Ammon's horn (tissue), 1 donor: ENCODE results near the gene ATAT1.

Experiments
- DNase-seq: peaks from one replicate; pipeline ENCODE4 v3.0.0-alpha.2; 2016; ENCODE audit warnings: low spot score

ATAT1 gene

DNA sequence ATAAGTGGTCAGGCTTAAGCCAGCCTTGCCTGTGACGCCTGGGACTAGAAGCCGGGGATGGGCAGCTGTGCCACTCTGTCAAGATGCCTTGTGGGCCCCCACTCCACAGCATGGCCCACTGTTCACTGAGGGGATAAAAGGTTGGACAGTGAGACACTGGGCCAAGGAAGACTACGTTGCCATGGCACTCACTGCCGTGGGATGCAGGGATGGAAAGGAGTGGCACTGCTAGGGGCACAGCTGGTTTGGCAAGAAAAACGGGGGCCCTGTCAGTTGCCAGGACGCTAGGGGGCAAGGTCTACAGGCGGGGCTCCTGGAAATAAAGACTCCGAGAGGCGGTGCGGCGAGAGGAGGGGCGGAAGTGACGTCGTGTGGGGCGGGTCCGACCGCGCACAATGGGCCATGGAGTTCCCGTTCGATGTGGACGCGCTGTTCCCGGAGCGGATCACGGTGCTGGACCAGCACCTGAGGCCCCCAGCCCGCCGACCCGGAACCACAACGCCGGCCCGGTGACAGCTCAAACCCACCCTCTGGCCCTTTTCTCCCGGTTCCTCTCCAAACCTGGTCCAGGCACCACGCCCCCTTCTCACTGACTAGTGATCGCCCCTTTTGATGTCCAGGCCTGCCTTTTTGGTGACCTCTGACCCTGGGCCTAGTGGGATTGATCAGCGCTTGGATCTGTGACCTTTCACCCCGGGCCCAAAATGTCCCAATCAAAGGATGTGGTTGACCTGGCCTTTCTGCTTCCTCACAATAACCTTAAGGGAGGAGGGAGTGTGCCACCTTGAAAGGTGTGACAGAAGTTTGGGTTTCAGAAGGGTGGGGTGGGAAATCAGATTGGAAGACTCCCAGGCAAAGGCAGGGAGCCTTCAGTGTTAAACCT lies at the start of gene ATAT1:
TSS of gene ATAT1 (plus strand) at position 391 of the 883 bp plus-strand sequence.
- DNase-seq = peak; percentile 97

DNA sequence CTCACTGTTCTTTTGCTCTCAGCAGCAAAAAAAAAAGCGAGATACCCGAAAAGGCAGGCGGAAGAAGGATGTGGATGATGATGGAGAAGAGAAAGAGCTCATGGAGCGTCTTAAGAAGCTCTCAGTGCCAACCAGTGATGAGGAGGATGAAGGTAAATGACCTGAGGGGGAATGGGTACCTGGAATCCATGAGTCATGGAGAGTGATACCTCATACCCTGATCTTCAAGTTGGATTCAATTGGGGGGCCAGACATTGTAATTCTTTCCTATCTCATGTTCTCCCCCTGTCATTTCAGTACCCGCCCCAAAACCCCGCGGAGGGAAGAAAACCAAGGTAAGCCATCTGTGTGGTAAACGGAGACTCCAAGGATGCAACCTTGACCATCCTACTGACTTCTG lies 48.6 kb upstream of the ATAT1 start:
- DNase-seq = no peak

DNA sequence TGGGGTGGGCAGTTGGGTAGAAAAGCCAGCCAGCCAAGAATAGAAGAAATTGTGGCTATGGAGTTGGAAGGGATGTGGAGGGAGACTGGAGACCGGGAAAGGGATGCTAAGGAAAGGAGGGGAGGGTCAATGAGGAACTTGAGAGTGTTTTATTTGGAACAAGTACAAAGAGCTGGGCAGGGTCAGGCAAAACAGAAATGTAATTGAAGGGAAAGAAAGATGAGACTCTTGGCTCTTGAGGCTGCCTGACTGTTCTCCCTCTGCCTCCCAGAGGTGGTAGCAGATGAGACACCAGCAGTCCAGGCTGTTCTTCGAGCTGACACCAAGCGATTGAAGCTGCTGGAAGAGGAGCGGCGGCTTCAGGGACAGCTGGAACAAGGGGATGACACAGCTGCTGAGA lies 42.8 kb upstream of the ATAT1 start:
- DNase-seq = no peak

DNA sequence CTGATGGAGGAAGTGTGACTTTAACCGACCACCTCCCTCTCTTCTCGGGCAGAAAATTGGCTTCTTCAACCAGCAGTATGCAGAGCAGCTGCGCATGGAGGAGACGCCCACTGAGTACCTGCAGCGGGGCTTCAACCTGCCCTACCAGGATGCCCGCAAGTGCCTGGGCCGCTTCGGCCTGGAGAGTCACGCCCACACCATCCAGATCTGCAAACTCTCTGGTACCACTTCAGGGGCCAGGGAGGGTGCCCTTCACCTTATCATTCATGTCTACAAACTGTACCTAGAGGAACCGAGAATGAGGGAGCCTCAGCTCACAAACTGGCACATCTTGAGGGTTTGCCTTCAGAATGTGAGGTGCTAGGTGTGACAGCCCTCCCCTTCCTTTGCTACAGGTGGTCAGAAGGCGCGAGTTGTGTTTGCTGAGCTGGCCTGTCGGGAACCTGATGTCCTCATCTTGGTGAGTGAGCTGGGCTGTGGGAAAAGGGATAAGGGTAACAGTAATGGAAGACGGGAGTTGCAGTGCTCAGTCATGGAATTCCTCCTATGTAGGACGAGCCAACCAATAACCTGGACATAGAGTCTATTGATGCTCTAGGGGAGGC lies 36.8 kb upstream of the ATAT1 start:
- DNase-seq = no peak

DNA sequence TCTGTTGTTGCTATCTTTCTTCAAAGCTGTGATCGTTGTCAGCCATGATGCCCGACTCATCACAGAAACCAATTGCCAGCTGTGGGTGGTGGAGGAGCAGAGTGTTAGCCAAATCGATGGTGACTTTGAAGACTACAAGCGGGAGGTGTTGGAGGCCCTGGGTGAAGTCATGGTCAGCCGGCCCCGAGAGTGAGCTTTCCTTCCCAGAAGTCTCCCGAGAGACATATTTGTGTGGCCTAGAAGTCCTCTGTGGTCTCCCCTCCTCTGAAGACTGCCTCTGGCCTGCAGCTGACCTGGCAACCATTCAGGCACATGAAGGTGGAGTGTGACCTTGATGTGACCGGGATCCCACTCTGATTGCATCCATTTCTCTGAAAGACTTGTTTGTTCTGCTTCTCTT lies 36.2 kb upstream of the ATAT1 start:
- DNase-seq = no peak

DNA sequence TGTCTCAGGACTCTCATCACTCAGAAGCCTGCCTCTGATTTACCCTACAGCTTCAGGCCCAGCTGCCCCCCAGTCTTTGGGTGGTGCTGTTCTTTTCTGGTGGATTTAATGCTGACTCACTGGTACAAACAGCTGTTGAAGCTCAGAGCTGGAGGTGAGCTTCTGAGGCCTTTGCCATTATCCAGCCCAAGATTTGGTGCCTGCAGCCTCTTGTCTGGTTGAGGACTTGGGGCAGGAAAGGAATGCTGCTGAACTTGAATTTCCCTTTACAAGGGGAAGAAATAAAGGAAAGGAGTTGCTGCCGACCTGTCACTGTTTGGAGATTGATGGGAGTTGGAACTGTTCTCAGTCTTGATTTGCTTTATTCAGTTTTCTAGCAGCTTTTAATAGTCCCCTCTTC lies 35.7 kb upstream of the ATAT1 start:
- DNase-seq = no peak

DNA sequence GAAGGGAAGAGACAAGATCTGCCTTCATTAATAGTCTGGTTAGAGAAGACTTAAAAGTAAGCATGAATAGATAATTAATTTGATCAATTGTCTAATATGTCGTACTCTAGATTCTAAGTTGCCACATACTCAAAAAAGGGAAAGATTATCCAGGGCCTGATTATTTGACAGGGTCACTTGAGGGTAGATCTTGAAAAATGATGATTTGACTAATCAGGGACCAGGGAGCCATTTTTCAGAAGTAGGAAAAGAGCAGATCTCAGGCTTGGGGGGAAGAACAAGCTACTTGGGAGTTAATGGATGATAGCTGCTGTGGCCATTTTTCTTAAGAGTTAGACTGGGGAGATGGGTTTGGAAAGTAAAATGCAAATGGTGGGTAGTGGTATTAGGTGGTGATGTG lies 34.4 kb upstream of the ATAT1 start:
- DNase-seq = no peak

DNA sequence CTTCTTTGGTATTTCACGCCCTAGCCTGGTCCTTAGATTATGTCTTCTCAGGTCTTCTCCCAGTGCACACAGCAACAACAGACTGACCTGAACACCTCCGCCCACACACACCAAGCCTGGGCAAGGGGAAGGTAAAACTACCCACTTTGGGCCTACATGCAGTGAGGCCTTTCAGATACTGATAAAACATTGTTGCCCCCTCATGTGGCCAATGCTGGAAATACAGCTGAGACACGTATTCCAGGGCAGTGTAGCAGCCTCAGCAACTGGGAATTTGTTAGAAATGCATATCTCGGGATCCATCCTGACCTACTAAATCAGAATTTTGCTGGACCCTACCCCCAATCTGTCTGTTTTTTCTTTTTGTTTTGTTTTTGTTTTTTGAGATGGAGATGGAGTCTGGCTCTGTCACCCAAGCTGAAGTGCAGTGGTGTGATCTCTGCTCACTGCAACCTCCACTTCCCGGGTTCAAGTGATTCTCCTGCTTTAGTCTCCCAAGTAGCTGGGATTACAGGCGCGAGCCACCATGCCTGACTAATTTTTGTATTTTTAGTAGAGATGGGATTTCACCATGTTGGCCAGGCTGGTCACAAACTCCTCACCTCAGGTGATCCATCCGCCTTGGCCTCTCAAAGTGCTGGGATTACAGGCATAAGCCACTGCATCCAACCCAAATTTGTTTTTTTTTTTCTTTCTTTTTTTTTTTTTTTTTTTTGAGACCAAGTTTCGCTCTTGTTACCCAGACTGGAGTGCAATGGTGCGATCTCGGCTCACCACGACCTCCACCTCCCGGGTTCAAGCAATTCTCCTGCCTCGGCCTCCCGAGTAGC lies 29.1 kb upstream of the ATAT1 start:
- DNase-seq = peak; percentile 78

DNA sequence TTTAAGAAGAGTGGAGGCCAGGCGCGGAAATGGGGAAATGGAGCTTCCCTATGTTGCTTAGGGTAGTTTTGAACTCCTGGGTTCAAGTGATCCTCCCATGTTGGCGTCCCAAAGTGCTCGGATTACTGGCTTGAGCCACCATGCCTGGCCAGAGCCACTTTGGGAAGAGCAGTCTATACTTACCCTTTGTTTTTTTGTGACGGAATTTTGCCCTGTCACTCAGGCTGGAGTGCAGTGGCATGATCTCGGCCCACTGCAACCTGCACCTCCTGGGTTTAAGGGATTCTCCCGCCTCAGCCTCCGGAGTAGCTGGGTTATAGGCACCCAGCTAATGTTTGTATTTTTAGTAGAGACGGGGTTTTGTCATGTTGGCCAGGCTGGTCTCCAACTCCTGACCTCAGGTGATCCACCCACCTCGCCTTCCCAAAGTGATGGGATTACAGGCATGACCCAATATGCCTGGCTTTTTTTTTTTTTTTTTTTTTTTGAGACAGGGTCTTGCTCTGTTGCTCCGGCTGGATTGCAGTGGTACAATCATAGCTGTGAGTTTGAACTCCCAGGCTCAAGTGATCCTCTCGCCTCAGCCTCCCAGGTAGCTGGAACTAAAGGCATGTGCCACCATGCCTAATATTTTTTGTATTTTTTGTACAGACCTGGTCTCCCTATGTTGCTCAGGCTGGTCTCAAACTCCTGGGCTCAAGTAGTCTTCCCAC lies 27.6 kb upstream of the ATAT1 start:
- no peak for DNase-seq

DNA sequence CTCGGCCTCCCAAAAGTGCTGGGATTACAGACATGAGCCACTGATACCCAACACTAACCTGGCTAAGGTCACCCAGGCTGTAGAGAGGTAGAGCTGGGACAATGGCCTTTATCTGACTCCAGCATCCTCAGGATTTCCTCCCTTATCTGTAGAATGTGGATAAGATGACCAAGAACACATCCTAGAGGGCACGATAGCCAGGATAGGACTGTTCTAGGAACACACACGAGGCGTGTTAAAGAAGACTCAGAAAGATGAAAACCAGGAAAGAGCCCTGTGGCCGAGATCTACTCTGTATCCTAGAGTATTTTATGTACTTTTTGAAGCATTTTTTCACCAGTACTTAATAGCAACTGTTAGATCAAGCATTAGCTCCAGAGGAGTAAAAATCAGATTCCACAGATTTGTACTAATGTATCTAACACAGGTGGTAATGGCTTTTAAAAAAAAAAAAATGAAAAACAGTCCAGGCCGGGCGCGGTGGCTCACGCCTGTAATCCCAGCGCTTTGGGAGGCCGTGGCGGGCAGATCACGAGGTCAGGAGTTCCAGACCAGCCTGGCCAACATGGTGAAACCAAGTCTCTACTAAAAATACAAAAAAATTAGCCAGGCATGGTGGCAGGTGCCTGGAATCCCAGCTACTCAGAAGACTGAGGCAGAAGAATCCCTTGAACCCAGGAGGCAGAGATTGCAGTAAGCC lies 26.9 kb upstream of the ATAT1 start:
- DNase-seq = no peak

DNA sequence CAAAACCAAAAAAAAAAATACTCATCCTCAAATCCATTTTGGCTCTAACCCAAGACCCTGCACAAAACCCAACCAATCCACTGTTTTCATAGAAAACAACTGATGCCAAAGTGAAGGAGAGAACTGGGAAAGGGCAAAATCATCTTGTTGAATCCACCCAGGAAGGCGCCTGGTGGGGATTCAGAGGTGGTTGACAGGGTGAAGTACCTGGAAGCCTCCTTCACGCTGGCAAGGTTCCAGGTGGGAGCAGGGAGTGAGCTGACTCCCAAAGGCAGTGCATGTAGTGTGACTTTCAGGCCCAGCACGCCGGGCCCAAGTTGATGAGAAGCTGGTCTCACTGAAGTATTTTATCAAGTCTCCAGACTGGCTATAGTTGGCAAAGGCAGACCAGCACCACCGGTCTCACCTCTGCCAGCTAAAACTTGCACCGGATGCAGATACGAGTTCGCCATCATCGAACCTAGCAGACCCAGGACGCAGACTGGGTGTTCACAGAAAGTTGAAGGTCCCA lies 26.2 kb upstream of the ATAT1 start:
- no peak for DNase-seq

DNA sequence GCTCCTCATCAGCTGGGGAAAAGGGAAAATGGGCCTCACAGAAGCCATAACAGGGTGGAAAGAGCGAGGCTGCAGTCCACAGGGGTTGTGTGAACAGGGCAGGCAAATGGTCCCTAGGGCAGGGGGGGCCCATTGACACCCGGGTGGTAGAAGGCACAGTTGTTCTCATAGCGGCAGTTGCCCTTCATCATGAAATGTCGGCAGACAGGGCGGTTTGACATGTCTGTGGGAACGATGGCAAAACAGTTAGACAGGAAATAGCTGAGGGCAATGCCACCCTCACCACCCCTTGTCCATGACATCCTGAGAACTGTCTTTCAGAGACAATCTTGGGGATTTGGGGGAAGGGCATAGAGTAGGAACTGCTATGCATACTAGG lies 25.2 kb upstream of the ATAT1 start:
- DNase-seq = no peak

DNA sequence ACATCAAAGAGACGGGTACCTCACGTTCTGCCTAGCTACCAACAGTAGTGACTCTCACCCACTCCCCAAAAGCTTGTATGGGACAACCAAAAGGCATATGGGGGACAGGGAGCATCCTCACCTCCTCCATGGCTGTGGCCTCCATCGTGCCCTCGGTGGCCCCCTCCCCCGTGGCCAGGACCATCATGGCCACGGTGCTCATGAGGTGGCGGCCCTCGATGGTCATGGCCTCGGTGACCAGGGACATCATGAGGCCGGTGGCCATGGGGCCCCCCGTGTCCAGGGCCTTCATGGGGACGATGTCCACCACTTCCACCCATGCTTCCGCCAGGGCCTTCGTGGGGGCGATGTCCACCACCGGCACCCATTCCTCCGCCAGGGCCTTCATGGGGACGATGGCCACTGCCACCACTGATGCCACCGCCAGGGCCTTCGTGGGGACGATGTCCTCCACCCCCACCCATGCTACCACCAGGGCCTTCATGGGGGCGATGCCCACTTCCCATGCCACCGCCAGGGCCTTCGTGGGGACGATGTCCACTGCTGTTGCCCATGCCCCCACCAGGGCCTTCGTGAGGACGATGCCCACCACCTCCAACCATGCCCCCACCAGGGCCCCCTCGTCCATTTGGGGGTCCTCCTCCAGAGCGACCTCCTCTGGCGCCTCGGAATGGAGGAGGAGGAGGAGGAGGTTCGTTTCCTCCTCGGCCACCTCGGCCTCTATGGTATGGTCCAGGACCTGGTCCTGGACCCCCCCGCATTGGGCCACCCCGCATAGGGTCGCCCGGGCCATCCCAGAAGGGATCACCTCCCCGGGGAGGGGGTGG lies 24.6 kb upstream of the ATAT1 start:
- no peak for DNase-seq

DNA sequence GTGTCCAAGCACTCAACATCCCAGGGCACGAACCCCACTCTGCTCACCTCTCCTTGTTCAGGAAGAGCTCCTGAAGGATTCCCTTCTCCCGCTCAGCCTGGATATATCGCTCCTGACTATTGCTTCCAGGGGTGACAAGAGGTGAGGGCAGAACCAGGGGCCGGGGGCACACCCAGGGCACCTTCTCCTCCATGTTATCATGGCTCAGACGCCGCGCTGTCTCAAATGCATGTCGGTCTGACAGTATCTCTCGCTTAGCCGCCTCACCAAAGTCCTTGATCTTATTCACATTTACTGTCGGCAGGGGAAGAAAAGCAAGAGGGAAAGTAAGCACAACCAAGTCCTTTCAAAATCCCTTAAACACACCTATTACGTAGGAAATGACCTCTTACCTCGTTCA lies 22.7 kb upstream of the ATAT1 start:
- DNase-seq = no peak

DNA sequence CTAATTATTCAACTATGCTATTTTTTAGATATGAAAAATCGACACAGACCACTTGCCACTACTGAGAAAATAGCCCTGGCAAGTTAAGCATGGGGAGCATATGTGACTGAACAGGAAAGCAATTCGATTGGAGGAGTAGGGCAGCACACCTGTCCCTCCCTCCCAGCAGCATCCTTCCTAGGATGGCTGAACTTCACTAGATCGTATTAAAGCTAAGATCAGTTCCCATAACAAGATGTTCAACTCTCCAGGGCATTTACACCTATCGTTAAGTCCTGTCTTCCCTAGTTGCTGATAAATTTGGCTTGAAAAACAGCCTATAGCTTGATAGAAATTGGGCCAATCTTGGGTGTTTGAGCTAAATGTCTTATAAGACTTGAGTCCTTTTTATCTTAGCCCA lies 16.6 kb upstream of the ATAT1 start:
- DNase-seq = no peak

DNA sequence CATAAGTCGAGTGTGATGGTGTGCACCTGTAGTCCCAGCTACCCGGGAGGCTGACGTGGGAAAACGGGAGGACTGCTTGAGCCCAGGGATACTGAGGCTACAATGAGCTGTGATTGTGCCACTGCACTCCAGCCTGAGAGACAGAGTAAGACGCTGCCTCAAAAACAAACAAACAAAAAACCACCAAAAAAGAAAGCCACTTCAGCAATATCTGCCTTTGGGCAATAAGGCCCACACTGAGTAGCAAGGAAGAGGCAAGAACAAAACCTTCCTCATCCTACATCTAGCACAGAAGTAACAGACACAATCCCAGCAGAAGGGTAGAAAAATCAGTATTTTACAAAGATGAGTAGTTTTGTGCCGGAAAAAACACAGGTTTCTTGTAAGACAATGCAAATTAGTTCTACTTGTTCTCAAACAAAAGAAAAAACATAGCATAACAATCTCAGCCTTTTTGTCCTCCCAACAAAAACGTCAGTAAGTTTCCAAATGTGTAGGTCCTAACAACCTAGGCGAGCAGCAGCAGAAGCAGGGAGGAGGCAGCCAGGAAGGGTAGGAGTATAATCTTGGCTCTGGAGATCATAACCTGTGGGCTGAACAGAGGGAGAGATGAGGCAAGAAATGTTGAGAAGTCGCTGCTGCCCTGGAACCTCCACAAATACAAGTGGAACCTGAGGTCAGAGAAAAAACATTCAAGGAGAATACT lies 15.4 kb upstream of the ATAT1 start:
- no peak for DNase-seq

DNA sequence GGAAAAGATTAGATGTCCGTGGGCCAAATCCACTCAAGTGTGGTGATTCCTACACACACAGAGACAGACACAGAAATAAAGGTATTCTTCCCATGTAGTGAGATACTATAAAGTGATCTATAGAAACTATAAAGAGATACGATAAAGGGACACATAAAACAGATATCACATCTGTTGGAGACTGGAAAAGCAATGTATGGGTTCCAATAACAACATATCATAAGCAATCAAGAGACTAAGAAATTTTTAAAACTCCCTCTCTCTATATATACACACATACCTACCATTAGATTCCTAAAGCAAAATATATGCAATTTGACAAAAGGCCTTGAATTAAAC lies 14.8 kb upstream of the ATAT1 start:
- no peak for DNase-seq

DNA sequence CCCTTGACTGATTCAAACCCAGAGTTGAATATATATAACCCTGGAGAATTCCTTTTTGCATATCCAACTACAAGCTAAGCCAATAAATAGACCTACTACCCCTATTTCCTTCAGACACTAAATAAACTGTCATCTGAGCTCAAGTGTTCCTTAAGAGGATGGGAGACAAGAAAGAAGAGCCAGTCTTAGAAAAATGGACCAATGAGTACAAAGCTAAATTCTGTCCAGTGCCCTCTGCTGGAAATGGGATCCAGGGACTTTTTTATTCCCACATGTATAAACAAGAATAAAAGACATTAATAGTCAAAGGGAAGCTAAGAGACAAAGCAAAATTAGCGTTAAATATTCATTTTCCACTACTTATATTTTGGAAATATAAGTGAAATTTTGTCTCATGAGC lies 14.5 kb upstream of the ATAT1 start:
- no peak for DNase-seq

DNA sequence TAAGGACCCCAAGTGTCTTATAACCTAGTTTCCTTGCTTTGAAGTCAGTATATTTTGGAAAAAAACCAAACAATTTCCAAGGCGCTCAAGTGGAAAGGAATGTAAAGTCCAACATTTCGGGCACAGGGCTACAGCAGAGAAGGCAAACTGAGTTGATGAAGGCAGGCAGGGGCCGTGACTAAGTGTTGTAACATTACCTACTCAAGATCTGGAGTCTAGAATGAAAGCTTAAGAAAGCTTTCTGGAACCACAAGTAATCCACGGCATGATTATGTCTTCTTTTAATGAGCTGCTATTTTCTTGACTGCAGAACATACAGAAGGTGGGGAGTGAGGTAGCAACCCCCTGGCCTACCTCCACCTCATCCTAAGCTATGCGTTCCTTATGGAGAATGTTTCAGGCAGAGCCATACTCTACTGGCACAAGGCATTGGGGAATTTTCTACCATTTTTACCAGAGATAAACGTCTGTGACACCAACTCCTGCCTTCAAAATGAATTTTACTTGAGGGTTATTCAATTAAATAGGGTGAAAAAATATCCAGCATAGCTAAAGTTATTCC lies 13.9 kb upstream of the ATAT1 start:
- no peak for DNase-seq
